HG03025 (cell line): ENCODE measurements around the gene ZNHIT3.
"Not testable (repeated sequence)": the region's sequence is repeated elsewhere in the genome, so short reads cannot be mapped to it uniquely, and the experiment has no call there.

ENCODE experiments used
- ATAC-seq: cut with Tn5 transposase; IDR thresholded peaks from one replicate; pipeline ENCODE4 v1.9.1; 2021; ENCODE audit warnings: mild to moderate bottlenecking, moderate library complexity; ENCODE audit not compliant: unreplicated experiment, low FRiP score

ZNHIT3 gene

DNA sequence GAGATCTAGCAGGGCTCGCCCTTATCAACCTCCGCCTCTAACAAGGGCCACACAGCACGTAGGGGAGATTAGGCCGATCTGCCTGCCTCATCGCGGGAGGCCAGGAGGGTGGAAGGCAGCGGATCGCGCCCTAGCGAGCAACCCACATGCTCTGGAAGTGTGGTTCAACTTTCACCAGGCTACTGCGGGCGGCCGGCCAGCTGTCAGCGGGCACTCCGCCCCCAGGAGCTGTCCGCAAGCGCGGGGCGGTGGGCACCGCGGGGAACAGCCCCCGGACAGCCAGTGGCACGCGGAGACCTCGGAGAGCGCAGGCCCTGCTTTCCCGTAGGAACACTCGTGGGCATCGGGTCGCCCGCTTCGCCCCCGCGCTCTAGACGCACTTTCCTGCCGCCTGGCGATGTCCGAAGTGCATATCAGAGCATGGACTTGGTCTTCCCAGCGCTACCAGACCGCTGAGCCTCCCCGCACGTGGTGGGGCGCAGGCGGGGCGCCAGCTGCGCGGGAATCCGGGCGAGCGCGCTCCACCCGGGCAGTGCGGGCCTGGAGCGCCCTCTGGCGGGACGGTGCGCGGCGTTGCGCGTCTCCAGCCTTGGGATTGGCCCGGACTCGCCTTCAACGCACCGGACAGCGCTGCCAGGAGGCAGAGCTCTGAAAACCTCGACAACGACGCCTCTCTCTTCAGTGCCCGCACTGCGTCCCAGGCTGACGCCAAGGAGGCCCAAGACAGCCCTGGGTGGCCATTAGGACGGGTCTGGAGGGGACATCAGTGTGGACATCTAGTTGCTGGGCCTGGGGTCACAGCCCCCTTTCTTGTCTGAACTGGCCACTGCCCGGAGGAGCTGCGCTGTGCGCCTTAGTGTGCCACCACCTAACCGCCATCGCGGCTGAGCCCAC, 3.6 kb upstream of the ZNHIT3 start:
- no peak for ATAC-seq

DNA sequence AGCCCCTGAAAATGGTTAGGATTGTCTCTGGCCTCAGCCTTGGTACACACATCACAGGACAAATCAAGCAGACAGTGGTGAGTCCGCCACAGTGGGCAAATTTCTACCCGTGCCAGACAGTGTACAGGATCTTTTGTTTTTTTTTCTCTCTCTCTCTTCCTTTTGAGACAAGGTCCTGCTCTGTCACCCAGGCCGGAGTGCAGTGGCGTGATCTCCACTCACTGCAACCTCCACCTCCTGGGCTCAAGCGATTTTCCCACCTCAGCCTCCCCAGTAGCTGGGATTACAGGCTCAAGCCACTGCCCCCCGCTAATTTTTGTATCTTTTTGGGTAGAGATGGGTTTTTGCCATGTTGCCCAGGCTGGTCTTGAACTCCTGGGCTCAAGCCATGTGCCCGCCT, 2.5 kb upstream of the ZNHIT3 start:
- not testable (repeated sequence) for ATAC-seq

DNA sequence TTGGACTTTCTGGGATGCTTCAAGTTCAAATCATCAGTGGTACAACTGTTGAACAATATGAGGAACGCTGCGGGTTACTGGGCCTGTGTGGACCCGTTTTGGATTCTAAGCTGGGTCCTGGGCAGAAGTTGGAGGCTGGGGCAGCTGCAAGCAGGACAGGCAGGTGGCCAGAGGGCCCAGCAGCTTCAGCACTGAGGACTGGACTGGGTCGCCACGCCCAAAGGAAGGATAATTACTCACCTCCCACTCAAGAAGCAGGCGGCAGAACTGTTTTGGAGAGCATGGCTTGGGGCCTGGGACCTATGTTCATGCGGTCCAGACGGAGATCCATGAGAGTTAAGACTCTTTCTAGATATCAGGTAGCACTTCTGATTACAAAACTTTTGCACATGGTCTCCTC, 1.5 kb upstream of the ZNHIT3 start:
- ATAC-seq, result no peak

DNA sequence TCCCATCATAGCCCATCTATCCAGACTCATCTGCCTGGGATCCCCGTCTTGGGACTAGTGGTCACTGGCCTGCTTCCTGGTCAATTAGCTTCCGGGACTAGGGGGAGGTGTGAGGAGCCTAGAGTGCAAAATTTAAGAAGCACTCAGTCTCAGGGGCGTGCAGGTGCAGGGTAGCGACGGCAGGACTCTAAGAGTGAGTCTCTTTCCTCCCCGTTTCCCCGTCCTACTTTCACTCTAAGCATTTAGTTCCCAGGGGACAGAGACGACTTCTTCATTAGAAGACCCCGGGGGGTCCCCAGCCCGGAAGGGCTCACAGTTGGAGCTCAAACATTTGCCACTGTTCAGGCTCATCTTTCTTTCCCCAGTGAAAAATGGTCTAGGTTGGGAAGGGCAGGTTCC, 677 bp upstream of the ZNHIT3 start:
- no peak for ATAC-seq

DNA sequence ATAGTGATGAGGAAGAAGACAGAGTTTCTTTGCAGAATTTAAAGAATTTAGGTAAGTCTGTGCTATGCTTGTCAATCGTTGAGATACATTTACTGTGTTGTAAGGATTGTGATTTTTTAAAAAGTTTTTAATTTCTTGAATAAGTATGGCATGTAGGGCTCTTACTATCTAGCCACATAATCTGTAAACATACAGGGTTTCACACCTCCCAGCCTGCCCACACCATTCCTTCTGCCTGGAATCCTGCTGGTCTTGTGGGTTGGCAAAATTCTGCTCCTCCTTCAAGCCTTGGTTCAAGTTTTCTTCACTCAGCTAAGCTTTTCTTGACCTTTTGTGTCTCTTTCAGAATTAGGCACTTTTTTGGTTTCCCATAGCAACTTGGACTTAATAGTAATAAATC, 7.5 kb downstream of the ZNHIT3 start:
- ATAC-seq, result no peak

DNA sequence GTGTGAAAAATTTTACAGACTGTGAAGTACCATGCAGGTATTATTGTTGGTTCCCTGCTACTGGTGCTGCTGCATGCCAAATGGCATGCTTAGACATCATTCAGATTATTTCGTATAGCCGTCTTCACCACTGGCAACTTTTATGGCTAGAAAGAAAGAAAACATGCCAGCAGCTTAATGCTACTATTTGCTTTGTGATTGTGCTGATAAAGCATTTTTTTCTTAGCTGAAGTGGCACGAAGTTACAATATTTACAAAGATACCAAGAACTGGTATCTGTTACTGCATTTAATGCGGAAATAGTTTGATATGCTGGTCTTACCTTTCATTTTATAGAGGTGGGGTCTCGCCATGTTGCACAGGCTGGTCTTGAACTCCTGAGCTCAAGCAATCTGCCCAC, 8.2 kb downstream of the ZNHIT3 start:
- ATAC-seq, result no peak

DNA sequence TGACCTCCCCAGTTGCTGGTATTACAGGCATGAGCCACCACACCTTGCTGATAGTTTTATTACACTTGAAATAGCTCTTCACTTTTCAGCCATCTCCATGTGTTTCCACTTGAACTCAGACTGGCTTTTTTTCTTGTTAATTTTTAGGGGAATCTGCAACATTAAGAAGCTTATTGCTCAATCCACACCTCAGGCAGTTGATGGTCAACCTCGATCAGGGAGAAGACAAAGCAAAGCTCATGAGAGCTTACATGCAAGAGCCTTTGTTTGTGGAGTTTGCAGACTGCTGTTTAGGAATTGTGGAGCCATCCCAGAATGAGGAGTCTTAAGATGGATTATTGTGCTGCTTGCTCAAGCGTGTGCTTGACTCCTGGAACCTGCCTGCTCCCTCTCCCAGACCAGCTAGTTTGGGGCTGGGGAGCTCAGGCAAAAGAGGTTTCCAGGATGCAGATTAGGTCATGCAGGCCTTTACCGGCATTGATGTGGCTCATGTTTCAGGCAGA, 8.6 kb downstream of the ZNHIT3 start:
- no peak for ATAC-seq

DNA sequence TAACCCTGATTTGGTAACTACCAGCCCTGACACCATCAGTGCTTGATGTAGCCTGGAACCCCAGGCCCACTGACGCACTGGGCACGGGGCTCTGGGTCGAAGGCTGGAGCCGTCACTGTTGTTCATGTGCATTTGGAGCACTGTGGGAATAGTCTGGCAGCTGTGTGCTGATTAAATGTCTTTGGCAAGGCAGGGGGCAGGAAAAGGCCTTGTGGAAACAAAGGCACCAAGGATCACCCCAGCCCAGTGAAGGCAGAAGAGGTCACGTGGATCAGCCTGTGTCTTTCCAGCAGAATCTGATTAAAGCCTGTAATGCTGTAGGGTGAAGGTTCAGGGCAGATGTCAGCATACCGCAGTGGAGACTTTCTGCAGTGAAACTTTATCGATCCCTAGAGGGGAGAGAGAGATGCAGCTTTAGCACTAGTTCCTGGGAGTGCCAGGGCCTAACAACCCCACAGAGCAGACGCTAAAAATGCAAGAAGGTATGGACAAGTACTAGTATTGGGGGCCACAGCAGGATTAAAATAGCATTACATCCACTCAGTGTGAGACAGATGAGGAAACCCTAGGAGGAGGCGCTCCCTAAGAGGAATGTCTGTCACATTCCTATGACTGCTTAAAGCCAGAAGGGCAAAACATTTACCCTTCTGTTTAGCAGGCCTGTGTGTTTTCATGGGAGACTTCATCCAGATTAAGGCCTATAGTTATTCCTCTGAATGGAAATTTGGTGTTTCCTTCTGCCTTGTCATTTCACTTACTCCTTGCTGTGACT, 9.7 kb downstream of the ZNHIT3 start:
- no peak for ATAC-seq

DNA sequence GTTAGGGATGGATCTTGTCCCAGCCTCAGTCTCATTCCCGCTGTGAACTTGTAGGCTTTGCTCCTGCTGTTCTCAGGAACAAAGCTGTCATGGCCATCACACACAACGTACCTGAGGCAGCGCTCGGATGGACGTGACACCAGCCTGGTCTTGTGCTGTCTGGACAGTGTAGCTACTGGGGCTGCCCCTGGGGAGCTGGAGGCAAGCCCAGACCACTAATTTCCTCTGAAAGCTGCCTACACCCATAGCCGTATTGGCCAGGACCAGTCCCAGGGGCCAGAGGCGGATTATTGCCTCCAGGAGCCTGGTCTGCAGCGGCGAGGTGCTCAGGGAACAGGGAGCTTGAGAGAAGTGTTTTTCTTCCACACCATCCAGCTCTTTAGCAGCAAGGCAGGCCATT, 11.7 kb downstream of the ZNHIT3 start:
- ATAC-seq, result no peak

DNA sequence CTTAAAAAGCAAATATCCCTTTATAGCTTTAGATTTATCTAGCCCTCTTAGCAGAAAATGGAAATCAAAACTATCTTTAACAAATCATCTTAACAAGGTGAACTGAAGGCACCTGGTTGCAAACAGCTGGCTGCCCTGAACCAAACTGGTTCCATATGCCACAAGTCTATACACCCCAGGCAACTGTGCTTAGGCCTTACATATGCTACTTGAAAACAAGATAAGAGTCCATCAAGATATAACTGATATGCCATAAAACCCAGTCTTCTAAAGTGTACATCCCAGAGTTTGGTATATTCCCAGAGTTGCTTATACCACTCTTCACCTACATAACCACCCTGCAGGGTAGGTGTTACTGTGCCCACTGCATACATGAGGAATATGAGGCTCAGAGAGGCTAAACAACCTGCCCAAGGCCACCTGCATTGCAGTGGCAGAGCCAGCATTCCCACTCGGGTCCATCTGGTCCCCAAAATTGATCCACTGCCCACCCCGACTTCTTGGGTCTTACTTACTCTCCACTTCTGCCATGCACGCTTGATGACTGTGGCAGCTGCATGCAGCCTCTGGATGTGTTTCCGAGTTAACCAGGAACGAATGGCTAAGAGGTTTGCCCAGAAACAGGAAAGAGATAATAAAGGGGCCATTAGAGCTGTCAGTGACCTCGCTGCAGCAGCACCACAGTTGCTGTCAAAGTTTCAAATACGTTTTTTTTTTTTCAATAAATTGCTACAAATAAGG, 12.2 kb downstream of the ZNHIT3 start:
- no peak for ATAC-seq

DNA sequence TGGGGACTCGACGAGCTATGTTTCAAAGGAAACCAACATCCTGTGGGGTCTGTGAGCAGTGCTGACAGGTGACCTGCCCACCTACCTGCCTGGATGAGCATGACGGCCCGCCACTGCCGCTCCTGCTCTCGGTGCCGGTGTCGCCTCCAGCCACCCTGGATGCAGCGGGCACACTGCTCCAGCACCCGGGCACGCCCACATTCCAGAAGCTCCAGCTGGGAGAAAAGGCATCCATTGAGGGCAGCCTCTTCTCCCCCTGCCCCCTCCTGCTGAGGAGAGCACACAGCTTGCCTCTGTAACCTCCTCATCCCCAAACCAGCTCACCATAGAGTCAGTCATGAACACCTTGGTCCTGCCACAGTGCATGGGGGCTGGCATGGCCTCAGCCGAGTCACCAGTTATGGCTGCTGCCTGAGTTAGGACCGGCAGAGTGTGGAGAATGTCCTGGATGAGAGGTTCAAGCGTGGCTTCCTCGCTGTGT, 14.3 kb downstream of the ZNHIT3 start:
- ATAC-seq, result no peak

DNA sequence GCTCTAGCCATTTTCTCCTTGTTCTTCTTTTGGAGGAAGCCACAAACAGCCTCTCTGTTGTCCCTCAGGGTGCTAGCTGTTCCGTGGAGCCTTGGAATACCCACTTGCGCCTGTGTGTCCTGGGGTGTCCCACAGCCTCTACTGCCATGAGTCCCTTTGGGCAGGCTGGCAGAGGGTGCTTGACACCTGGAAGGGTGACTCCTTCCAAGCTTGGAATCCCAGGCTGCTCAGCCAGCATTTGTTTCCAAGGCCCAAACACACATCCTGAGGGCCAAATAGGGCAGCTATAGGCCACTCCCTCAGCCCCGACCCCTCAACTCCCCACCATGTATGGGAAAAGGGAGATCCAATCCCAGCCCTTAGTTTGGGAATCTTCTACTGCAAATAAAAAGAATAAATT, 14.9 kb downstream of the ZNHIT3 start:
- ATAC-seq, result no peak

DNA sequence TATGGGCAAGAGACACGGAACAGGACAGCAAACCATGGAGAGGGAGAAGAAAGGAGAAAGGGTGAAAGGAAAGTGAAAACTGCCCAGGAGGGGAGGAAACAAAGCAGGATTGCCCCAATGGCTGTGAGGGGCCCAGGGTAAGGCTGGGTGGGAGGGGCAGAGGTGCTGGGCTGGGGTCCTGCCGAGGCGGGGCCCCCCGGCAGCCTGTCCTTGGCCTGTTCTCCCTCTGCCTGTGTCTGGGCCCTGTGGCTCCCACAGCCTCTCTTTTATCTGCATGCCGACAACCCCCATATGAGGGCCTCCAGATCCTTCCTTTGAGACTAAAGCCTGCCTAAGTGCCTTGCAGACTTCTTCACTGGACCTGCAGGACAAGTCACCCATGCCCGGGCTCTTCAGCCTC, 15.5 kb downstream of the ZNHIT3 start:
- ATAC-seq, result no peak

DNA sequence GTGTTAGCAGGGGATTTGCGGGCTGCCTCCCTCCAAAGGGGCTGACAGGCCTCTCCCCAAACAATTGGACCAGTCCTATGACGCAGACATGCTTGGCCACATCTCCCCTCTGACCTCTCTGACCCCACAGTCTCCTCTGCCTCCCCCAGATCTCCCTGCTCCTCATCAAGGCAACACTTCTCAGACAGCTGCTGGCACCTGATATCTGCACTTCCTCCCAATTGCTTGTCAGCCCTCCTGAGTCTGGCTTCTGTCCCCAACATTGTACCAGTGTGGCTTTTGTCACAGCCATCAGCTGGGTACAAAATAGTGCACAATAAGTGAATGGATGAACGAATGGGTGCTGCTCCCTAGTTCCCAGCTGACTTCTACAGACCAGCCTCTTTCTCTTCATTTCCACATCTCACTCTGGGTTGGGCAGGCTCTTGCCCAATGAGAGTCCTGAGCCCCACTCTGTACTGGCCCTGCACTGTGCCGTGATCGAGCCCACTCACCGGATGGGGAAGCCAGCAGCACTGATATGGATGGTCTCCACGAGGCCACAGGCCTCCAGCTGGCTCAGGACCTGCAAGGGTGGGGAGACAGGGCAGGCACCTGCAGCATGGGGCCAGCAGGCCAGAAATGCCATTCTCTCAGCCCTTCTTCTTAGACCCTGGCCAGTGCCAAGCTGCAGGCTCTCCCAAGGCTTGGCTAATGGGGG, 17.1 kb downstream of the ZNHIT3 start:
- ATAC-seq, result no peak

DNA sequence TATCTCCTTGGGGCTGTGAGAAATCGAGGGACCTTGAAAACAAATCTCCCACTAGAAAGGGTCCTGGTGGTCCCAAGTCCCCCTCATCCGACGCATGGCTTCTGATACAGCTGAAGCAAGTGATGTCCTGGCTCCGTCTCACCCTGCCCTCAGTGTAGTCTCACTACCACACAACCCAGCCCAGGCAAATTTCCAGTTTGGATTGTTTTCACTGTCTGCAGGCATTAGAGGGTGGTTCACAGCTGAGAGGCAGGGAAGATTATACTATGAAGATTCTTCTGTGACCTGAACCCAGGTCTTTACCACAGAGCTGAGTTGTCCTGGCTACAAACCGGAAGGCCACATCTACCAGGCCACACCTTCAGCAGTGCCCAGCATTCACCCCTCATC, 17.7 kb downstream of the ZNHIT3 start:
- no peak for ATAC-seq

DNA sequence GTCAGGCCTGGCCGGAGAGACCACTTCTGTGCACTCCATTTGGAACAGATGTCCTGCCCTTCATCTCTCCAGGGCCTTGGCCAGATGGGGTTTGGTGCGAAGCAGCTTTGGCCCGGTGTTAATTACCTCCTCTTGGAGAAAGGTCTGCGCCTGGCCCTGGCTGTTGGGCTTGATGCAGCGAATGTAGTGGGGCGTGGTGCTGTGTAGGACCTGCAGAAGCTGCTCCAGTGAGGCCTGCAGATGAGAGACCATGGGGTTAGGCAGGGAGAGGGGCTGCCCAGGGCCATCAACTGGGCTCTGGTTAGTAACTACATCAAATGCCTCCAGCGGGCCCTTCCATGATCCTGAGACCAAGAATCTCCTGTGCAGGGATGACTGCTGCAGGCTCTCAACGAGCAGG, 18.7 kb downstream of the ZNHIT3 start:
- no peak for ATAC-seq

DNA sequence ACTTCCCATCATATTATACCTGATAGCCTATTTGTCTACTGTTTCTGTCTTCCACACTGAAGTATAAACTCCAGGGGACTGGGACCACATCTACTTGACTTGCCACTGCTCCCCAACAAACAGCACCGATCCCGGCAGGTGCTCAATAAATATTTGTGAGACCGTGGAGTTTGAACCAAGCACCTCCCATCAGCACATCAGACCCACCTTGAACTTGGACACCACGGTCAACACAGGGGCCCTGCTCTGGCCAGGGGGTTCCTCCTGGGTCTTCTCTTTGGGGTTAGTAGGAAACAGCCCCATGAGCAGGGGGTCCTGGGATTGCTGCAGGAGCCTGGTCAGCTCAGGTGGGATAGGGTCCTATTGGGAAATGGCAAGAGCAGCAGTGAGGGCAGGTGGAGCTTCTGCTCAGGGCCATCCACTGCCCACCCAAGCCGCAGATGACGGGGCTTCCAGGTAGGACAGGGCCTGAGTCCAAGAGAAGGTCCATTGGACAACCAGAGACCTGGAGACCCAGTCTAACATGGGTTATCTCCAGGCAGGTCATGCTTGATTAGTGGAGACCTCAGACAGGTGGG, 19.9 kb downstream of the ZNHIT3 start:
- ATAC-seq, result no peak

DNA sequence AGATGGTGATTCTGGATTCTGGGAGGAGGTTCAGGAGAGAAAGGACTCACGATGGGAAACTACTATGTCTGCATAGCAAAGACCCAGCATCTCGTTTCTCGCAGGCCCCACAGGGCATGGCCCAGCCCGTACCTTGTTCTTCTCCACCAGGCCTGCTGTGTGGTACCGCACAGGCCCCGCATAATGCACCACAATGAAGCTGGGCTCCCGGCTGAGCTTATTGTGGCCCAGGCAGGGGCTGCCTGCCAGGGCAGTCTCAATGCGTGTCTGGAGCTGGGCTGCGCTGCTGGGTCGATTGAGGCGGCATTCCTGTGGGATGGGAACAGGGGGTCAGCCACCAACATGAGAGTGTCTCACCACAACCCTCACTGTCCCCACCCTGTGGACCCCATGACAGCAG, 20.4 kb downstream of the ZNHIT3 start:
- ATAC-seq, result no peak

DNA sequence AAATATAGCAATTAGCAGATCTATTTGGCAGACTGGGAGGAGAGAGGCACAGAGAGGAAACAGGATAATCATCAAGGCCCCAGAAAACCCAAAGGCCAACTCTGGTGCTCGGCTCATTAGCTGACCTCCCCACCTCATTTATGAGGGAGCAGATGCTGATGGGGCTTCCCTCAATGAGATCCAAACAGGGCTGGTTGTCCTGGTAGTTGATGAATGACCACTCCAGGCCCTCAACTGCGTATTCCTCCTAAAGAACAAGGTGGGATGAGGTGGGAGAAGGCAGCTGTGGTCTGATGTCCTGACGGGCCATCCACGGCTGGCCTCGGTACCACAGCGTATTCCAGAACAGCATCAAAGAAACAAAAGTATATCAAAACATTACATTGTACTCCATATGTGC, 20.8 kb downstream of the ZNHIT3 start:
- no peak for ATAC-seq

DNA sequence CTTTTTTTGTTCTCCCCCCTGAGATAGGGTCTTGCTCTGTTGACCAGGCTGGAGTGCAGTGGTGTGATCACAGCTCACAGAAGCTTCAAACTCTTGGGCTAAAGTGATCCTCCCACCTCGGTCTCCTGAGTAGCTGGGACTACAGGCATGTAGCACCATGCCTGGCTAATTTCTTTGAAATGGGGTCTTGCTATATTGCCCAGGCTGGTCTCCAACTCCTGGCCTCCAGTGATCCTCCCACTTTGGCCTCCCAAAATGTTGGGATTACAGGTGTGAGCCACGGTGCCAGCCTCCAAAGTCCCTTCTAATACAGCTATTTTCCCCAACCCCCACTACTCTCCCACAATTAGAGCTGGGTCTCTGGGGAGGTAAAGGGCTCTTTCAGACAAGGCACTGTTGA, 22.0 kb downstream of the ZNHIT3 start:
- ATAC-seq, result not testable (repeated sequence)
